ENCODE results near the gene PPP1R1C. TPM values are rescaled to one million over a fixed set of nuclear protein-coding genes. Genes with fewer than 3 reads are reported as not detected.

PPP1R1C gene
- total RNA-seq, 1 experiment from 2014 or later, result 4.0 TPM

DNA sequence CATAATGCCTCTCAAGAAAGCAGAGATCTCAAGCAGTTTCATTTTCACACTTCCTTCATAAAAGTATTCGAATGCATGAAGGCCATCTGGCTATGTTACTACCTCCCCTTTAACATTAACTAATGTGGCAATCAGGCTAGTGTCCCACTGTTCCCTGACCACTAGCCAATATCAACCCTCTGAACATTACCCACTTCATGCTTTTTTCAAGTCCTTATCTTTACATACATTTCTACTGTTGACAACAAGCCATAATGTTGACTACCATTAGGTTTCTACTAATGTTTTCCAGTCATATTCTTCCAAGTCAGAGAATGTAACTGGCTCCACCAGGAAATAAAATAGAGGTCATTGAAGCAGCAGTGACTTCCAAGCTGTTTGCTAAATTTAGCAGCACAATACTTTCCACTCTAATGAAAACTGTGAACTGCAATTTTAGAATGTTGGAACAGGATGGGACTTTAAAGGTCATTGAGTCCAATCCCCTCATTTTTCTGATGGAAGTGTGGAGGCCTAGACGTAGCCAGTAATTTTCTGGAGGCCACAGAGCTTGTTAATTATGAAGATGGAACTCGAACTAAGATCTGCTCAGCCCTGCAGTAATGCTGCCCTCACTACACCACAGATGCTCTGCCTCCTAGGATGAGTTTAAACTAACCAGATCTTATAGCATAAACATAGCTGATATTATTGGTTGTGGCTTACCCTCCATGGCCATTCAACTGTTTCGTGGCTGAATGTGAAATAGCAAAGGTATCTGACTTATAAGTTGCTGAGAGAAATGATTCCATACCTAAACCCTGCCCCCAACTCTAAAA is 630 bp upstream of the PPP1R1C start:
- no CpG with 5 or more reads among the region's 4 CpGs for whole genome bisulfite sequencing (ENCODE audit: extremely low coverage, insufficient read length, low lambda C conversion rate)
- TF ChIP-seq, protein P1, sequence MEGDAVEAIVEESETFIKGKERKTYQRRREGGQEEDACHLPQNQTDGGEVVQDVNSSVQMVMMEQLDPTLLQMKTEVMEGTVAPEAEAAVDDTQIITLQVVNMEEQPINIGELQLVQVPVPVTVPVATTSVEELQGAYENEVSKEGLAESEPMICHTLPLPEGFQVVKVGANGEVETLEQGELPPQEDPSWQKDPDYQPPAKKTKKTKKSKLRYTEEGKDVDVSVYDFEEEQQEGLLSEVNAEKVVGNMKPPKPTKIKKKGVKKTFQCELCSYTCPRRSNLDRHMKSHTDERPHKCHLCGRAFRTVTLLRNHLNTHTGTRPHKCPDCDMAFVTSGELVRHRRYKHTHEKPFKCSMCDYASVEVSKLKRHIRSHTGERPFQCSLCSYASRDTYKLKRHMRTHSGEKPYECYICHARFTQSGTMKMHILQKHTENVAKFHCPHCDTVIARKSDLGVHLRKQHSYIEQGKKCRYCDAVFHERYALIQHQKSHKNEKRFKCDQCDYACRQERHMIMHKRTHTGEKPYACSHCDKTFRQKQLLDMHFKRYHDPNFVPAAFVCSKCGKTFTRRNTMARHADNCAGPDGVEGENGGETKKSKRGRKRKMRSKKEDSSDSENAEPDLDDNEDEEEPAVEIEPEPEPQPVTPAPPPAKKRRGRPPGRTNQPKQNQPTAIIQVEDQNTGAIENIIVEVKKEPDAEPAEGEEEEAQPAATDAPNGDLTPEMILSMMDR (conservative IDR thresholded peaks at IDR 0.05), result no peak

More for the DNA sequence above, 630 bp upstream of the PPP1R1C start:
- Histone ChIP-seq H3K27ac (ENCODE audit: insufficient read length, low read depth, low read length) (no peak overlapping the region), H2BK20ac (ENCODE audit: low read depth, low read length, poor library complexity, severe bottlenecking) (no peak overlapping the region), H2BK120ac (ENCODE audit: low read depth, low read length, poor library complexity, severe bottlenecking) (no peak overlapping the region), H4K5ac (ENCODE audit: insufficient read length, low read depth, low read length) (no peak overlapping the region), H3K79me2 (ENCODE audit: insufficient read depth, low read length) (no peaks in the 10 kb centered on the region), H4K20me1 (ENCODE audit: control insufficient read depth, insufficient read depth, insufficient read length) (no peaks in the 10 kb centered on the region), H3K4ac (ENCODE audit: low read depth, low read length) (no peak overlapping the region), H3K18ac (ENCODE audit: insufficient read length, low read depth, low read length) (no peak overlapping the region), H2BK12ac (ENCODE audit: insufficient read length, low read depth, low read length) (no peak overlapping the region), H3K56ac (ENCODE audit: insufficient read length, low read depth, low read length) (no peak overlapping the region), H3K9ac (ENCODE audit: extremely low read depth, insufficient read length, low read length) (no peak overlapping the region), H3K23me2 (ENCODE audit: insufficient read length, low read depth, low read length, poor library complexity, severe bottlenecking) (no peaks in the 10 kb centered on the region), H3K27me3 (ENCODE audit: insufficient read depth, low read length) (no peaks in the 10 kb centered on the region), H4K91ac (ENCODE audit: insufficient read length, low read depth, low read length) (no peak overlapping the region), H3K4me2 (ENCODE audit: insufficient read depth, insufficient read length, low read length) (no peak overlapping the region), H4K8ac (replicated peaks; ENCODE audit: insufficient read length, low read depth, low read length) (no peak overlapping the region), H3K23ac (ENCODE audit: insufficient read length, low read depth, low read length) (no peak overlapping the region), H2AFZ (ENCODE audit: low read length) (no peak overlapping the region), H3T11ph (ENCODE audit: low read length) (no peak overlapping the region), H3K14ac (ENCODE audit: insufficient read depth, low read length) (no peak overlapping the region), H2BK15ac (ENCODE audit: low read depth, low read length) (no peak overlapping the region), H3K9me3 (ENCODE audit: control insufficient read depth, low read depth, low read length) (no peaks in the 10 kb centered on the region), H2BK5ac (ENCODE audit: insufficient read length, low read length) (no peak overlapping the region), H2AK5ac (ENCODE audit: insufficient read length, low read length) (no peak overlapping the region), H3K79me1 (ENCODE audit: insufficient read depth, low read depth, low read length, poor library complexity, severe bottlenecking) (no peaks in the 10 kb centered on the region), H3K4me1 (ENCODE audit: insufficient read depth, low read length) (no peaks in the 10 kb centered on the region)
- Mint-ChIP-seq H3K4me1 (peaks cover 7 to 10% of the 10 kb centered on the region in 2 experiments; a peak in 2 of 4 replicates), H3K9me3 (no peaks in the 10 kb centered on the region), H3K36me3 (ENCODE audit: insufficient read depth in 1 of 3, low read depth in 3 of 3) (no peaks in the 10 kb centered on the region), H3K4me3 (no peak overlapping the region), H3K27ac (no peak overlapping the region), H3K27me3 (ENCODE audit: low read depth) (no peaks in the 10 kb centered on the region)
- no peak for DNase-seq
